NCI-H69 (cell line): ENCODE data around the gene PCLO.
"Not testable (repeated sequence)": the region's sequence is repeated elsewhere in the genome, so short reads cannot be mapped to it uniquely, and the experiment has no call there.

Experiments used
- DNase-seq: peaks from one replicate; lab custom pipeline; 2025; lab: John Stamatoyannopoulos, UW

PCLO gene

DNA sequence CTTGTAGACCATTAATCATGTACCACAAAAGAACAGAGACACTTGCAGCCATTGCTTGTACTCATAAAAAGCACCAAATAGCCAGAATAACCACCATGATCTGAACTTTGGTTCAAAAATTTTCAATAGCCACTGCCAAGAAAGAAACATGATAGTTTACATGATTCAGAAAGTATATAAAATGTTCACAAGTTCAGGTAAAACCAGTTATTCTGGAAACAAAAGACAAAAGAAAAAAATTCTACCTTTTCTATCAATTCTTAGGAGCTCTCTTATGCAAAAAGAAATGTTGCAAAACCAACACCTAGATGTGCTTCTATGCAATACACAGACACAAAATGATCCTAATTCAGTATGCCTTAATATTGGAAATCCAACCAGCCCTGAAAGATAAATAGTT lies 108.7 kb downstream of the PCLO start:
- DNase-seq = no peak

DNA sequence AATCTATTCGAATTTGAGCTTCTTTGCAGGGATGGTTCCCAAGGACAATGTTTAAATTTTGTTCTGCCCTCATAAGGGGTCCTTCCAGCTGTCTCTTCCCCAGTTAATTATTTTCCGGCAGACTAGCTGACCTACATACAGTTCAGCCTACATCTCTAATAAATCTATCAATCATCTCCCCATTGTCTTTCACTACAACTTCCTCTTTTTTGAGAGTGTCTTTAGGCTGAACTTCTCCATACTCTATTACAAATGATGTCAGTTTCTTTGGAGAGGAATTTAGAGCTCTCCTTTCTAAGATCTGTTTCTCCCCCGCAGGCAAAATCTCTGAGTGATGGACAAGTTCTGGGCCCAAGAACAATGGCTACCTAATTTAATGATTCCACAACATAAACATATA lies 122.2 kb downstream of the PCLO start:
- DNase-seq = no peak

DNA sequence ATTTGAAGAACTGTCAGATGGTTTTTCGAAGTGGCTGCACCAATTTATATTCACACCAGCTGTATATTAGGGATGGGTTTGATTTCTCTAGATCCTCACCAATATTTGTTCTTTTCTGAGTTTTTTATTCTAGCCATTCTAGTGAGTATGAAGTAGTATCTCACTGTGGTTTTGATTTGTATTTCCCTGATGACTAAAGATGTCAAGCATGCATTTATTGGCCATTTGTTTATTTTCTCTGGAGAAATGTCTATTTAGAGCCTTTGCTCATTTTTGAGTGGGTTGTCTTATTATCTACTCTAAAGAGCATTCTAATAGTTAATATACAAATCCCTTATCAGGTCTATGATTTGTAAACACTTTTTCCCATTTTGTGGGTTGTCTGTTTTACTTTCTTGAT lies 123.9 kb downstream of the PCLO start:
- DNase-seq = no peak

DNA sequence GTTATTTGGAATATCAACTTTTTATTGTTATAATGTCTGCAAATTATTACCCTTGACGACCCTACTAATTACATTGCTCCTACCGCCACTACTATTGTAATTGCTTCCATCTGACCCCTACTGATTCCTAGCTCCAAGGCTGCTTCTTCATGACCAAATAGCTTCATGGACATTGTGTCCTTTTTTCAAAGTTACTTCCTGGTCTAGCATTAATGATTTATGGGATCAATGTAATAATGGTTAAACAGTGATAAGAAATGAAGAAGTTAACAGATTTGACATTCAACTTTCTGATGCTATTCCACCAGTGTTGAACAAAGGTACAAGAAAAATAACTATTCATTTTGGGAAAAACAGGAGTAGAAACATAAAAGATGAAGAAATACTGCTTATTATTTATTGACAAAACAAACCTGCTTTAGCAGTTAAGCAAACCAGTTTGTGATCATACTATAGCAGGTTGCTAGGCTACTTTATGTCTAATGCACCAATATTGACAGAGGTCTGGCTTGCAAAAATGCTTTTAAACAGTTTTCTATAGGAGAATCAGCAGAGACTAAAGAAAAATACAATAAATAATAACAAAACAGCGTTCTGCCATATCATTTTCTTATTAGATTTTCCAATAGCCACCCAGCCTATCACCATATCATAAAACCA lies 125.8 kb downstream of the PCLO start:
- DNase-seq = peak; percentile 56

DNA sequence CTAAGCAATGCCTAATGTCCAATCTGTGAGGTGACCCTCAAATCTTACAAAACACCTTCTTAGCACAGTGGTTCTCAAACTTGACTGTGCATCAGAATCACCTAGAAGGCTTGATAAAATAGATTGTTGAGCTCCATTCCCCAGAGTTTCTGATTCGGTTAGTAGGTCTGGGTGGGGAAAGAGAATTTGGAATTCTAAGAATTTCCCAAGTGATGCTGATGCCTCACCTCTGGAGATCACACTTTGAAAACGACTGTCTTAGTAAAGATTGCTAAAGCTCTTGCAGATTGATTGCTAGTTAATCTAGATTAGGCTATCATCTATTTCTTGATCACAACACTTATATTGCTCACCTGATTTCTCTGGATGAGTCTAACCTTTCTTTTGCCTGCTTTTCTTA lies 126.6 kb downstream of the PCLO start:
- no peak for DNase-seq

DNA sequence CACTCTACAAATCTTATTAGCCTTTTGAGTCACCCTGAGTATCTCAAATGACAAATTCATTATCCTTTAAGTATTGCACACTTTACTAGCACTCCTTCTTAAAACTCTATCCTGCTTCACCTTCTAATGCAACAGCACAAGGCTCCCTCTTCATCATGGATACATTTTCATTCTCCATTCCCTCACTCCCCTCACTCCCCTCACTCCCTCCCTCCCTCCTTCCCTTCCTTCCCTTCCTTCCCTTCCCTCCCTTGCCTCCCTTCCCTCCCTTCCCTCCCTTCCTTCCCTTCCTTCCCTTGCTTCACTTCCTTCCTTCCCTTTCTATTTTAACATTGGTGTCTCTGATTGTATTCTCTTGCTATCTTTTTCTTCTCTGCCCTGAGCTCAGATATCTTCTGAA lies 130.5 kb downstream of the PCLO start:
- DNase-seq = peak; percentile 14

DNA sequence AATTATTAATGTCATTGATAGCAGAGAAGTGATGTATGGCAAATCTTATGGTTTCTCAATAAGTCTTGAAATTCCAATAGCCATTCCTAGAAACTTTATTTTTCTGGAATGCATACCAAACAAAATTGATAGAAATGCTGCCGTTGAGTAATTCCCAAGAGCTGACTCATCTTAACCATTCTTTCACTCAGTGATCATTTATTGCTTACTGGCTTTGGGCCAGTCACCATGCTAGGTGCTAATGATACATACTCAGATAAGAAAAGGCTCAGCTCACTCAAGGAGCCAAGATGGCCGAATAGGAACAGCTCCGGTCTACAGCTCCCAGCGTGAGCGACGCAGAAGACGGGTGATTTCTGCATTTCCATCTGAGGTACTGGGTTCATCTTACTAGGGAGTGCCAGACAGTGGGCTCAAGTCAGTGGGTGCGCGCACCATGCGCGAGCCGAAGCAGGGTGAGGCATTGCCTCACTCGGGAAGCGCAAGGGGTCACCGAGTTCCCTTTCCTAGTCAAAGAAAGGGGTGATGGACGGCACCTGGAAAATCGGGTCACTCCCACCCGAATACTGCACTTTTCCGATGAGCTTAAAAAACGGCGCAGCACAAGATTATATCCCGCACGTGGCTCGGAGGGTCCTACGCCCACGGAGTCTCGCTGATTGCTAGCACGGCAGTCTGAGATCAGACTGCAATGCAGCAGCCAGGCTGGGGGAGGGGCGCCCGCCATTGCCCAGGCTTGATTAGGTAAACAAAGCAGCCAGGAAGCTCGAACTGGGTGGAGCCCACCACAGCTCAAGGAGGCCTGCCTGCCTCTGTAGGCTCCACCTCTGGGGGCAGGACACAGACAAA lies 138.6 kb downstream of the PCLO start:
- DNase-seq = not testable (repeated sequence)

DNA sequence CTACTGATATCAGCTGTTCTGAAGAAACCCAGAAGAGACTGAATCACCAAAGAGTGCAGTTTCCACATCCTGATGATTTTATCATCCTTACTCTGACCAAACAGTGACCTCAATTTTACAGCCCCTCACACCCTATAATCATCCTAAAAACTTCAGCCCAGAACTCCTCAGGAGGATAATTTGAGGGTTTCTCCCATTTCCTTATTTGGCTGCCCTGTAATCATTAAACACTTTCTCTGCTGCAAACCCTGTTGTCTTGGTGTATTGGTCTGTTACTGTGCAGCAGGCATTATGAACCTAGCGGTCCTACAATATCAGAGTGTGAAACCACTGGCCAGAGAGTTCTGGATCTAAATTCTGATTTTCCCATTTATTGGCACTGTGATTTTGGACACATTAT lies 141.7 kb downstream of the PCLO start:
- peak; percentile 28 for DNase-seq

DNA sequence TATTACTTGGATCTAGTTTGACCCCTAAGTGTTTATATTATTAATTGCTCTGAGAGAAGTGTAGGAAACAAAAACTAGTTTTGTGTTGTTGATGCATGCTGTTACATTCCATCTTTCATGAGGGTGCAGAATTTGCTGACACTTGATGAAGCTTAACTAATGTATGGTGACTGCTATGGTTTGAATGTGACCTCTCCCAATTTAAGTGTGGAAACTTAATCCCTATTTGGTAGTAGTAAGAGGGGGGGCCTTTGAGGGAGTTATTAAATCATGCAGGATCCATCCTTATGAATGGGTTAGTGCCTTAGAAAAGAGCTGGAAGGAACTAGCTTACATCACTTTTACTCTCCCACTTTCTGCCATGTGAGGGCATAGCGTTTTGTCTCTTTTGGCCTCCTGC lies 142.5 kb downstream of the PCLO start:
- no peak for DNase-seq

DNA sequence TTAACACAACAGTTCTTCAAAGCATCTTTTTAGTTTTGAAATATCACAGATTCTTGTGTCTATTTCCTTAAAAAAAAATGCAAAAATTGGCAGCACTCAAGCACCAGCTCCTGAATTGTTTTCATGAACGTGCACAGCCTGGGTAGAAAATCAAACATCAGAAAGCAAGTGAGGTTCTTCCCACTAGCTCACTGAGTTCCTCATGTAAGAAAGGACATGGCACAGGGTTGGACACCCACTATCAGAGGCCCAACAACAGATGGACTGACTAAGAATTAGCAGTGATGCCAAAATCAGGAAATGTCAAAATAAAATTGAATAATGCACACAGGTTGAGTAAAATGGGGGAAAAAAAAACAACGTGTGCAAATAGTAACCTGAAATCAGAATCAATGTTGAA lies 146.8 kb downstream of the PCLO start:
- peak; percentile 71 for DNase-seq

DNA sequence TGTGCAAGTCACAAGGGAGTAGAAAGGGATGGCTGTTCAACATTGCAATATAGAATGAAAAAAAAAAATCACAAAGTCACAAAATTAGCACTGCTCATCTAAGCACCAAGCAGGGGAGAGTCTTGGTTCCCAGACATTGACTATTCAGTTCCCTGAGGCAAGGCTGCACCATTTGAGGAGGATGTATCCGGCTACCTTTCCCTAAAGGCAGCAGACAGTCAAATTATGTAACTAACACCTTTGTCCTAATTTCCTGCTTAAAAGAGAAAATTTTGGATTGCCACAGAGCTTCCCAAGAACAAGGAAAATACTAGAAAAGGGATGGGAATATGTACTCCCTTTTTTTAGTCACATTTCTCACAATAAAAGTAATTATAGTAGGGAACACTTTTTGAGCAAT lies 148.1 kb downstream of the PCLO start:
- peak; percentile 57 for DNase-seq

DNA sequence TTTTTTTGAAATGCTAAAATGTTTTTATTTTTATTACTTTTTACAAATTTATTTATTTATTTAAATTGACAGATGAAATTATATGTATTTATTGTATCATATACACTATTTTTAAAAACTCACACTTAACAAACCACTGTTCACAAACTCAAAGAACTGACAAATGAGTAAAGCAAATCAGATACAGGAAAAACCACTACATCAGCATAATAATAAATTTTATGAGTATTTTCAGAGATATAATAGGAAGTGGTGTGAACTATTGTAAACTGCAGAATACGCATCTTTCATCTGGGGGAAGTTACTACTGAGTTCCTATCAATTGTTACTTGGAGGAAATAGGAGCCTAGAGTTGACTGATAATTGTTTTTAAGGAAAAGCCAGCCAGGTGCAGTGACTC lies 150.7 kb downstream of the PCLO start:
- peak; percentile 29 for DNase-seq

DNA sequence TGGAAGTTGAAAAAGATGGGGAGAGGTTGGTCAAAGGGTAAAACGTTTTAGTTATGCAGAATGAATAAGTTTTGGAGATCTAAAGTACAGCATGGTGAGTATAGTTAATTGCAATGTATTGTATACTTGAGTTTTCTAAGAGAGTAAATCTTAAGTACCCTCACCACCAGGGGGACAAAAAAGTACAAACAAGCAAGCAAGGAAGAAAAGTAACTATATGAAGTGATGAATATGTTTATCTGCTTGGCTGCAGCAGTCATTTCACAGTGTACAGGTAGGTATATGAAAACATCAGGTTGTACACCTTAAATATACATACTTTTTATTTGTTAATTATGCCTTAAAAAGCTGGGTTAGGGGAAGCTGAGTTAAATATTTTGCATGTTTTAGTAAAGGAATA lies 157.3 kb downstream of the PCLO start:
- peak; percentile 57 for DNase-seq

DNA sequence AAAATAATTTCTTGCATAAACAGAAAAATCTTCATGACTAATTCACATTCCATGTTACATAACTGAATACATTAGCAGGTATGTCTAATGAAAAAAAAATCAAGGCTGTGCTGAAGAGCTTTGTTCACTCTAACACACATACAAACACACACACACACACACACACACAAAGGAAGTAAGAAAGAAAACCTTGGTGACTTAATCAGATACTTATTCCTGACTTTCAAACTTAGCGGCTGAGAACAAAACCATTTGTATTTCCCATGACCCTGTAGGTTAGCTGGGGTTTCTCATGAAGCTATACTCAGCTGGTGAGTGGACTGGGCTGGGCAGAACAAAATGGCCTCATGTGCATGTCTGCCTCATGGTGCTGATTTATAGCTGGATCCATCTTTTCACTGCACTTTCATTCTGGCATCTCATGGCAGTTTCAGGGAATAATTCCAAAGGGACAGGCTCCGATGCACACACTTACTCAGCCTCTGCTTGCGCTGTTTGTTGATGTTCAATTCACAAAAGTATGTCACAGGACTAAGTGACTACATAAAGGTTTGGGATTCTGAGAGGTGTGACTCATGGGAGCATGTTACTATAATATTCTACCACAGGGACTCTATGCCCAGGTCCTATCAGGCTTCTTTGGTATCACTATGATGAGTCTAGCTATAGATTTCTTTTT lies 161.2 kb downstream of the PCLO start:
- DNase-seq = no peak

DNA sequence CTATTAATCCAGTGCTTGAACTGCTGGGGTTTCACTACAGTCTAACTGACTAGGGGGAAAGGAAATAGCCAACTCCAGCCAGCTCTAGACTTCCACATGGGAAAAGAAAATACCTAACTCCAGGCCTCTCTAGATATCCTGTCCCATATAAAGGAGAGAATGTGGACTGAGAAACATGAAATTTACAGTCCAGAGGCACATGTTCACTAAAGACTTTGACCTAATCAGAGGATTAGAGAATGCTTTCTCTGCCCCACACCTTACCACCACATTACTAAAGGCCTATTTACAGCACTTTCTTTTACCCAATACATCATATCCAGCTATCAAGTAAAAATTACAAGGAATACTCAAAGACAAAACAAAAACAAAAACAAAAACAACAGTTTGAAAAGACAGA lies 164.2 kb downstream of the PCLO start:
- peak; percentile 47 for DNase-seq

DNA sequence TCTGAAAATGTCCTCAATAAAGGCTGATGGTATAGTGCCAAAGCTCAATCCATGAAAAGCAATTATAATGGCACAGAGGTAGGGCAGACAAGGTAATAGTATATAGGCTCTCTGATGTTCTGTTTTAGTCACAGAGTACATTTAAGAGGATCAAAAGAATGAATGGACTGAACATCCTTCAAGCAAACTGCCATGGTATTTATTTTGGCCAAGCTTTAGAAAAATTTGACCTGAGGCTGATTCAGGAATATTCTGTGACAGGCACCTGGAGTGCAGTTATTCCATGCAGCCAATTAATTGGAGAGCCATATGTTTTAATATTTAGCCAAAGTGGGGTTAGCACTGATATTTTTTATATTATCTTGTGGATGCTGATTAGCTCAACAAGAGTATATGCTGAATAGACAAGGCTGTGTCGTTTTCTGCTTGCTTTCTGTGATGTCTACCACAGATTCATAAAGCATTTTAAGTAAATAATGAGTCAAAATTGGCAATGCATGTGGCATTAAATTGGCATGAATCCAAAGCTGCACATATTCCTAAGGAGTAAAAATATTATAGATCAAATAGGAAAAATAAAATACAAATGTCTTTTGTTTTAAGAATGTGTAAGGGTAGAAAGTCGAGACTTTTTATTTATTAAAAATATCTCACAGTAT lies 177.4 kb downstream of the PCLO start:
- DNase-seq = peak; percentile 91

DNA sequence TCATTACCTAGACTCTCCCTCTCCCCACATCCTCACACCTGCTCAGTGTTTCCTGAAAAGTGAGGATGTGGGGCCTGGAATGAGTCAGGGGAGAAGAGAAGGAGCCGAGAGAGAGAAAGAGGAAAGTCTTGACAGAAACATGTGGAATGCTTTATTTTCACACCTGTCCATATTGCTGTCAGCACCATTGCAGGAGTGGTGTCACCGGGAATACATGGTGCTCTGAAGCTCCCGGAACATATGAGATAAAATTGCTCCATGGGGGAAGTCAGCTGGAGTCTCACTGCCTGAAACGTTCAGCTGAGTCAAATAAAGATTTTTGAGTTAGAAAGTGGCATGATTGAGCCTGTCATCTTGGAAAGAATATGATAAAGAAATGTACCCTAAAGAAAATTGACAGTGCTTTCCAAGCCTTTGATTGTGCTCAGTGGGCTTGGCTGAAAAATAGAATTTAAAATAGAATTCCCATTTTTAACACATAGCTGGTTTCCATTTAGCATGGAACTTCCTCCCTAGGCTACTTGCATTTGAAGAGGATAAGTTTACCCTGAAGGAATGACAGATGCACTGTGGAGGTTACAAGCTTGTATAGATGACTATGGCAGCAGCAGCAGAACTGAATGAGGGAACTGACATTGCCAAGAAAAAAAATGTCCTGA lies 182.4 kb downstream of the PCLO start:
- DNase-seq = peak; percentile 8

DNA sequence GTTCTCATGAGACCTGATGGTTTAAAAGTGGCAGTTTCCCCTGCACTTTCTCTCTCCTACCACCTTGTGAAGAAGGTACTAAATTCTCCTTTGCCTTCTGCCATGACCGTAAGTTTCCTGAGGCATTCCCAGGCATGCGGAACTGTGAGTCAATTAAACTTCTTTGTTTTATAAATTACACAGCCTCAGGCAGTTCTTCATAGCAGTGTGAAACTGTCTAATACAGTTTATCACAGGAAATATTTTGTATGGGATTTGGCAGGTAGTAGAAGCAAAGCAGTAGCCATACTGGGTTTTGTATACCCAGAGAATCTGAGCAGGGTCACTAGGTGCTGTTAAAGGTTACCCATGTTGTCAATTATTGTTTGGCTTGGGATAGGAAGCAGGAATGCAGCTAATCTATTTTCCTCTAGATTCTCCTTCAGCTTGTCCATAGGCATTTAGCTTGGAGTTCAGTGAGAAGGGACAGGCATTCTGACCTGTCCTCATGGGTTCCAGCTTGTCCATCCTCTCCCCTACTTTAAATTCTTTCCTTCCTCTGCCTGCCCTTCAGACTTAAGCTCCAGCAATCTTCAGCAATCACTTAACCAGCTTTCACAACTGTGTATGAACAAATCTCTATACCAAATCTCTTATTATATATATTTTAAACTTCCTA lies 186.7 kb downstream of the PCLO start:
- DNase-seq = peak; percentile 88

DNA sequence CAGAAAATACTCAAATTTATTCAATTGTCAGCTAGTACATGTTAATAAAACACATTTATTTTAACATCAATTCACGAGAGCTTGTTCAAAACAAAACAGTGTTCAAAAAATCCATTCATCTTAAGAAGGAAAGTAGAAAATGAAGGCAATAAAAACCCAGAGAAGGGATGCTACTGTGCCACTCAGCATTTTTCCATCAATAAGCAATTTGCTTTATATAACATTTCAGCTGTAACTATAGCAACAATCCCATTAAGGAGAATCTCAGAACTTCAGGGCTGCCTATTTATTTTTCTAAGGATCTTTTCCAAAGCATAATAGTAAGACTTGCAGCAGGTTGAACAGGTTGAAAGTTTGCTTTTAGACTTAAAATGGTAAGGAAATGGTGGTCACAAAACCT lies 190.5 kb downstream of the PCLO start:
- peak; percentile 10 for DNase-seq

DNA sequence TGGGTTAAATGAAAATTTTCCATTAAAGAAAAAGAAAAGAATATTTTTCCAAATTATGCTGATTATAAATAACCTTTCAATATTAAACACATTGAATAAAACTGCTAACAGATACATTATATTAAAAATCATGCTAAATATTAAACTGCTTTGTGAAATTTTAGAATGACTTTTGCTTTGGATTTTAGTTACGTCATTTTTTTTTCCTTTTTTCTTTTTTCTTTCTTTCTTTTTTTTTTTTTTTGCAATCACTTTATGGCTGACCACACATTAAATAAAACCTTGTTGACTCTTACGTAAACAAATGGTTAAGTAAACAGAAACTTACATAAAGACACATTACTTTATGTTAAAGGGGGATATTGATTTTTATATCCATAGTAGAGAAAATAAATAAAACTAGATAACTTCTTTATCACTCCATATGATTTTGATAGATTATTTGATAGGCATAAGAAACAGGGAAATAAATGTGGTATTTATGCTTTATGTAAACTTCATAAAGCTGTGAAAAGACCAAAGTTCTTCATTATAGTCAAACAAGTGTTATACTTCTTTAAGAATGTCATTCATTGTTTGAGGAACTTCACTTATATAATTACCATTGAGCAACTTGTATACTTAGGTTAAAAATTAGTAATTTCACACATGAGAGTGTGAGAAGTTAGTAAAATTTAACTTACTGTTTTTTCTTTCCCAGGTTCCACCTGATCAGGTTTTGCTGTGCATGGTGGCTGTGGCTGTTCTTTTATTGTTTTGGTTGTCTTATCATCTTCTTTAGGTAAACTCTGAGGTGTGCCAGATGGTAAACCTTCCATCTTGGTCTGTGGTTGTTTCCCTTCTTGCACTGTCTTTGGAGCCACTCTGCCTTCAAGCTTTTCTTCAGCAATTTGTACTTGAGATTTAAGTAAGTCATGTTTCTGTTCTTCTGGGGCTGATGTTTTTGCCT lies 197.3 kb downstream of the PCLO start:
- DNase-seq = no peak
